Measurements from ENCODE around the gene PDE2A.

The PDE2A gene

GRCh38 chr11:72586321-72587090 lies 87.7 kb downstream of the PDE2A start:
- no peak for DNase-seq

DNA sequence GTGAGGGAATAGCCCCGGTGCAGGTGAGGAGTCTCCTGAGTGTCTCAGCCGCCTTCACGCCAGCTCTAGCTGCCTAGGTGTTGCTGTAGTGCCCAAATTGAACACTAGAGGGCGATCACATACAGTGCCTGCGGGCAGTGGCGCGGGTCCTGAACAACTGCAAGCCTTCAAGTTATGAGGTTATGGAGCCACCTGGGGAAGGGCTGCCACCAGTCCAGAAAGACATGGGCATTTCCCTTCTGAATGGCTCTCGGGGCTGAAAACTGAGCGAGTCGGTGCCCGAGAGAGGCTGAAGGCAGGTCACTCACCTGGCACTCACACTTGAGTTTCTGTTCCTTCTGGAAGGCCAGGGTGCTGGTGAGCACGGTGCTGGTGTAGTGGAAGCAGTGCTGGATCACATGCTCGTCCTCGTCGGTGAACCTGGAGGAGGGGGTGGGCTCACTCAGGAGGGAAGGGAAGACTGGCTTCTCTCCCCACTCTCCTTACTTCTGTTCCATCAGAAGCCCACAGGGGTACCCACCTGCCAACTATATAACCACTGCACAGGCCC lies 88.4 kb downstream of the PDE2A start:
- DNase-seq = peak; percentile 84 to 86

GRCh38 chr11:72584939-72585597 lies 89.2 kb downstream of the PDE2A start:
- no peak for DNase-seq

- peak; percentile 64 to 72 for DNase-seq
Measured at GRCh38 chr11:72584293-72584938, 89.8 kb downstream of the PDE2A start.

DNA sequence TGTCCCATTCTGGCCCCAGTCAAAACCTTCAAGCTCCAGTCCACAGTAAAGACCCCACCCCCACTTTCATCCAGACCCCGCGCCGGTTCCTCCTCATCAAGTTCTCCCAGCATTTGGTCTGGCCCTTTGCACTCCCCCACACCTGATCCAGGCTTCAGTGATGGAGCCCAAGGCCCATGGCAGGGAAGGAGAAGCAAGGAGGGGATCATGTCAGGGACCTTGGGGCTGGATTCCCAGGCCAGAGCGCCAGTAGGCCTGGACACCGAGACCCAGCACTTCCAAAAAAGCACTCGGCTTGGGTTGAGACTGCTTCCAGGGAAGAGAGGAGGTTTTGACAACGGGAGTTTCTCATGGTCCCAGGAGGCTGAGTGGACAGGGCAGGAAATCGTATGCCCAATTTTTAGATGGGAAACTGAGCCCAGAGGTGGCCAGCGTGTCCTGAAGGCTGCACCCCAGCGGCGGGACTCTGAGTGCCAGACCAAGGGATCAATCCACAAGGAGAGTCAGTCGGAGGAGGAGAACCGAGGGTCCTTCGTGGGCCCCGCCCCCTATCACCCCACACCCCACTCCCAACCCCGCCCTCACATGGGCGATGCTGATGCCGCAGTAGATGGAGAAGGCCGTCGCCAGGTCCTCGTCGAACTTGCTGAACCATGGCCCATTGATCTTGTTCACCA lies 90.5 kb downstream of the PDE2A start:
- DNase-seq = no peak

DNA sequence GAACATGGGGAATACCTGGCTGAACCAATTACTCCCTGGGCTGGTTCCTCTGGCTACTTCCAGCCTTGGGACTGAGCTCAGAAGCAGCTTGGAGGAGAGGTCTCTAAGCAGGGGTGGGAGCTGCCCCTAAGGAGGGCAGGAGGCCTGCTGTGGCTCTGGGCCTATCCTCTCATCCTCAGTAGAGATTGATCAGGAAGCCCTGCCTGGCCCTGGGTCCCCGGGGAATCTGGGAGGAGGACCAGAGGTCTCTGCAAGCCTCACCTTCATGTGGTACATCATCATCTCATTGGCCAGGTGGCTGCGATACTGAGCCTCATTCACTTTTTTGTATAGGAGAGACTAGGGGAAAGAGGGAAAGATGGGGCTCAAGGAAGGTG lies 91.1 kb downstream of the PDE2A start:
- DNase-seq = no peak

- DNase-seq = no peak
Measured at GRCh38 chr11:72582206-72583176, 91.7 kb downstream of the PDE2A start.

GRCh38 chr11:72581067-72581466 lies 93.2 kb downstream of the PDE2A start:
- no peak for DNase-seq

- no peak for DNase-seq
Measured at GRCh38 chr11:72580642-72580950, 93.6 kb downstream of the PDE2A start.

DNA sequence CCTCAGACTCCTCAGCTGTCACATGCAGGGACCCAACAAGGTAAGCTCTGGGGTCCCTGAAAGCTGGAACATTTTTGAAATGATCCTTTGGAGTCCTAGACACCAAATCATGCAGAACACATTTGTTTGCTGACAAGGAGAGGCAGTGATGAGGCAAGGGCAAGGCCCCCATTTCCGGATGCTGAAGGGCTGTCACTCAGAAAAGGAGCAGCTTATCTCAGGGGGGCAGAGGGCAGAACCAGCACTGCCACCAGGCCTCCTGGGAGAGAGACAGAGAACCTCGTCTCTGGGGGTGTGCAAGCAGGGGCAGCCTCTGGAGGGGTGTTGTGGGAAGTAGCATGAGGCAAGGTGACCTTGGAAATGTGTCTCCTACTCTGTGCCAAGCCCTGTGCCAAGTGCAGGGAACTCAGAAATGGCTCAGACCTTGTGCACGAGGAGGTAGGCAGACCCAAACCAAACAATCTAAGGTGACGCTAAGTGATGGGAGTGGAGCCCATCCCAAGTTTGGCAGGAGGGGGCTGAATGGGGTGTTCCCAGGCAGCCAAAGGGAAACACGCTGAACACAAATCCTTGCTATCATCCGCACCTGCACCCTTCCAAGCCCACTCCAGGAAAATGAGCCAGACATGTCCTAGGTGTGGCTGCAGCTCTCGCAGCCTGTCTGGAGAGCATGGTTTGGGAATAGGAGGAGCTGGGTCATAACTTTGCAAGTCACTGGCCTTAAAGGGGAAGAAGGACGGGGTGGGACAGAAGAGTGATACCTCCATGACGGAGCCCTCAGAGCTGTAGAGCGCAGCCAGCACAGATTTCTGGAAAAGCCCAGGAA lies 94.2 kb downstream of the PDE2A start:
- no peak for DNase-seq

GRCh38 chr11:72578991-72579815 lies 95.0 kb downstream of the PDE2A start:
- no peak for DNase-seq

DNA sequence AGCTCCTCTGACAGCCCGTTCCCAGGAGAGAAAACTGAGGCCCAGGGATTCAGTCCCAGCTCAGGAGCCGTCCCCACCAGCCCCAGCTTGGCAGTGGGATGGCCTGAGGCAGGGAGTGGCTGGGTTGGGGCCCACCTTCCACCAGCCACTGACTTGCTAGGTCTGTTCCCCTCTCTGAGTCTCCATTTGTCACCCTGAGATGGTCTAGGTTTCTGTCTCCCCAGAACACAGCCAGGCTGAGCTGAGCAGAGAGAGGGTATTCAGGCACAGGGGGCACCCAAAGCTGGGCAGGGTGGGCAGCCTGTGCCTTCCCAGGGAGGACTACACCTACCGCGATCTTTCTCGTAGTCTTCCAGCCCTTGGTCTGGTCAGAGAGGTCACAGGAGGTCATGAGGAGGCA lies 95.7 kb downstream of the PDE2A start:
- DNase-seq = no peak

DNA sequence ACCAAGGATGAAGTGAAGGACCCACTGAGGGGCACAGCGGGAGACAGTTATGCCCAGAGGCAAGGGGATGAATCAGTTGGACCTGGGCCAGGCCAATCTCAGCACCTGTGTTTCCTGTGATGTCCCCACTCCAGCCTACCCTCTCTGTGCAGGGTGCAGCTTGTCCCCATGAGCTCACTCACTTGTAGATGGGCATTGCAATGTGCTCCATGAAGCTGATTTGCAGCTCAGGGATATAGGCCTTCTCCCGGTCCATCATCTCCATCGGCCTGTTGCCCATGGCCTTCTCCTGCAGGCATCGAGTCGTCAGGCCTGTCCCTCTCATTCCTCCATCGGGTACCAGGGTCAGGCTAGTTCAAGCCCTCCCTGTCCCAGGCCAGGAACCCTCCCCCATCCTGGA lies 96.2 kb downstream of the PDE2A start:
- DNase-seq = no peak

- DNase-seq = no peak
Measured at GRCh38 chr11:72577271-72577721, 96.9 kb downstream of the PDE2A start.

DNA sequence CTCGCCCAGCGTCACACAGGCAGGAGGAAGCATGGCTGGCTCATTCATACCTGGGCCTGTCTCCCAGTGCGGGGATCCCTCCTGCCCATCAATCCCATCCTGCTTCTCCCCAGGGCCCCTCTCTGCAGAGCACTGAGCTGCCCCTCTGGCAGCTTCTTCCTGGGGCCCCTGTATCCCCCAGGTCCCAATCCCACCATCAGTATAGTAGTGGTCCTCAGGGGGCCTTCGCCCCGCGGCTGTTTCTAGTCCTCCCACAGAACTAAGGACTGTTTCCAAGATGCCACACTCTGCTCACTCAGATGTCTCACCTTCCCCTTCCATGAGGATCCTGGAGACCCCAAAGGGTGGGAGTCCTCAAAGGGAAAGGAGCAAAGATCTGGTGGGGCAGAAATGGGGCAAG lies 97.6 kb downstream of the PDE2A start:
- DNase-seq = no peak

DNA sequence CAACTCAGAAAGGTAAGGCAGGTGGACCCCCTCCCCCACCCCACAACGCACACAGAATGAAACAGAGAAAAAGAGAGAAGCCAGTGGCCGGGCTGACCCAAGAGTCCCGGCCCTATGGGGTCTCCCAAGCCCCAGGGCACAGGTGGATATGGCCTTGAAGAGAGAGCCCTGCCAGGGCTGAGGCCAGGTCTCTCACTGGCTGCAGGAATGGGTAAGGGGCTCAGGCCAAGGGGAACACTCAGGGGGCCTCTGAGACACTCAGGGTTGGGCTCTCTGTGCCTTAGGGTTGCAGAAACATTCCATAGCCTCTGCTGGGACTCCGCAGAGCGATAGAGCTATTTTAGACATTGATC lies 98.0 kb downstream of the PDE2A start:
- DNase-seq = no peak

GRCh38 chr11:72575533-72576242 lies 98.5 kb downstream of the PDE2A start:
- DNase-seq = peak in 1 of 2 experiments; percentile 7

GRCh38 chr11:72574548-72575460 lies 99.4 kb downstream of the PDE2A start:
- peak in 1 of 2 experiments; percentile 8 for DNase-seq

Measured in activated T-cell treated with anti-CD3 and anti-CD28 coated beads, Interleukin-2, amount 50 U/mL, for 48 hours (primary cell).